ENCODE data around the gene DYRK4. TPM values are rescaled to one million over a fixed set of nuclear protein-coding genes. Genes with fewer than 3 reads are reported as not detected.

DYRK4 gene
- total RNA-seq, 1 donor from 2014 or later = 22.1 TPM

DNA sequence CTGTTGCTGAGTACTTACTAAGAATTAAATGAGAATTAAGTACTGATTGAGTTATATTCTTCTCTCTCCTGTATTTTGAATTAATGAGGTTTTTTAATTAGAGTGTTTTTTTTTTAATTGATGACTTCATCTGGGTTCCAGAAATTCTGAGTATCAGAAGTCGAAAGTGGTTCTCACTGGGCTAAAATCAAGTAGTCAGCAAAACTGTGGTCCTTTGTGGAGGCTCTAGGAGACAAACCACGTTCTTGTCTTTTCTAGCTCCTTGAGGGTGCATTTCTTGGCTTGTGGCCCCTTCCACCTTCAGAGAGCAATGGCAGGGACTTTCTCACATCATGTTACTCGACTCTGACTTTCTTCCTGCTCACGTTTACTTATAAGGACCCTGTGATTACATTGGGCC is 8.1 kb upstream of the DYRK4 start:
- intact Hi-C loops (cut with micrococcal nuclease) = no loop called here
- Mint-ChIP-seq H3K36me3 (ENCODE audit: low read depth) (peaks cover 7% of the 10 kb centered on the region), H3K4me3 (no peak overlapping the region), H3K27ac (no peak overlapping the region), H3K4me1 (no peaks in the 10 kb centered on the region), H3K9me3 (no peaks in the 10 kb centered on the region), H3K27me3 (no peaks in the 10 kb centered on the region)
- DNase-seq = no peak
- ChIA-PET POLR2A (no interaction called here), CTCF (no interaction called here)
- ATAC-seq (ENCODE audit: low read depth) = no peak
- TF ChIP-seq, protein P1, sequence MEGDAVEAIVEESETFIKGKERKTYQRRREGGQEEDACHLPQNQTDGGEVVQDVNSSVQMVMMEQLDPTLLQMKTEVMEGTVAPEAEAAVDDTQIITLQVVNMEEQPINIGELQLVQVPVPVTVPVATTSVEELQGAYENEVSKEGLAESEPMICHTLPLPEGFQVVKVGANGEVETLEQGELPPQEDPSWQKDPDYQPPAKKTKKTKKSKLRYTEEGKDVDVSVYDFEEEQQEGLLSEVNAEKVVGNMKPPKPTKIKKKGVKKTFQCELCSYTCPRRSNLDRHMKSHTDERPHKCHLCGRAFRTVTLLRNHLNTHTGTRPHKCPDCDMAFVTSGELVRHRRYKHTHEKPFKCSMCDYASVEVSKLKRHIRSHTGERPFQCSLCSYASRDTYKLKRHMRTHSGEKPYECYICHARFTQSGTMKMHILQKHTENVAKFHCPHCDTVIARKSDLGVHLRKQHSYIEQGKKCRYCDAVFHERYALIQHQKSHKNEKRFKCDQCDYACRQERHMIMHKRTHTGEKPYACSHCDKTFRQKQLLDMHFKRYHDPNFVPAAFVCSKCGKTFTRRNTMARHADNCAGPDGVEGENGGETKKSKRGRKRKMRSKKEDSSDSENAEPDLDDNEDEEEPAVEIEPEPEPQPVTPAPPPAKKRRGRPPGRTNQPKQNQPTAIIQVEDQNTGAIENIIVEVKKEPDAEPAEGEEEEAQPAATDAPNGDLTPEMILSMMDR (IDR thresholded peaks at IDR 0.05) = no peak

DNA sequence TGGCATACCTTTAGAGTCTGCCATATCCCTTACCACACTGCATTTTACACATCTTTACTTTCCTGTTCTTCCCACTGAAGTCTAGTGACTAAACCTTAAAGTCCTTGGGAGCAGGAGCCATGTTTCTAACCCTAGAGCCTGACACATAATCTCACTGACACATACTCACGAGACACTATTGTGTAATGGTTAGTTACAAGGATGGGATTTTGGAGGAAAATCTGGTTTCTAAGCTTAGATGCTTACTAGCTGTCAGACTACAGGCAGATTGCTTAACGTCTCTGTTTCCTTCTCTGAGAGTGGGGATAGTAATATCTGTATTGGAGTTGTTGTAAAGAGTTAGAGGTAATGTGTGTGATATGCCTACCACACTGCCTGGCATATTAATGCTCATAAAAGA is 6.2 kb upstream of the DYRK4 start:
- ATAC-seq (ENCODE audit: low read depth) (no peak), DNase-seq (no peak)
- Mint-ChIP-seq H3K4me3 (no peak overlapping the region), H3K9me3 (no peaks in the 10 kb centered on the region), H3K27ac (no peak overlapping the region), H3K36me3 (ENCODE audit: low read depth) (peaks cover 6% of the 10 kb centered on the region), H3K4me1 (no peaks in the 10 kb centered on the region), H3K27me3 (no peaks in the 10 kb centered on the region)
- ChIA-PET CTCF (no interaction called here), POLR2A (no interaction called here)
- TF ChIP-seq, protein P1 (IDR thresholded peaks at IDR 0.05) = no peak
- intact Hi-C loops (cut with micrococcal nuclease) = no loop called here

DNA sequence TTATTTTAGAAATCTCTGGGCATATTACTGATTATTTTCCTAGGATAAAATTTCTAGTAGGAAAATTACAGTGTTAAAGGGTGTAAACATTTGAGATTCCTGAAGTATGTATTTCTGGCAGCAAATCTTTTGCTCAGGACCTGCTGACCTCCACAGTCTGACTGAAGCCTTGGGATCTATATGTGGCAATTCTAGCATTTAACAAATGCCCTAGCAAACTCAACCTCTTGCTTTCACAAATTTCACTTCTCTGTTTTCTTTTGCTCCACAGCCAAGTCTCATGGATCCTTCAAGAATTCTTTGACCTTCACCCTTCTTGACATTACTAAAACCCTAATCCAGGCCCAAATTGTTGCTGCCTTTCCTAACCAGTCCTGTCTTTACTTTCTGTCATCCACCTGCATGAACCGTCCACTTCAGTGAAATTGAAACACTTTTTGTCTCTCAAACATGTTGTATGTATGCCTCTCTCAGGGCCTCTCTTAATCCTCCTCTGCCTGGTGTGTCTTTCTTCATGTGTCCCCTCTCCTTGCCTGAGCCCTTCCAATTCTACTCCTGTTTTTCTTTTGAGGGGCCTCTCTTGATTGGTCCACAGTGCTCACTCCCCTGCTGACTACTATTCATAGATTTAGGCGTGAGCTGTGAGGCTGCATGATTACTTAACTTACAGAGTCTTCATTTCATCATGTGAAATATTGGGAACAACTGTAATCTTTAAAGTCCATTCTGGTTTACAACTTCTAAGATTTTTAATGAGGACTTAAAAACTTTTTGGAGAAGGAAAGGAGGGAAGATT is 5.1 kb upstream of the DYRK4 start:
- intact Hi-C loops (cut with micrococcal nuclease) = no loop called here
- Mint-ChIP-seq H3K27ac (no peak overlapping the region), H3K9me3 (no peaks in the 10 kb centered on the region), H3K4me1 (peaks cover 2% of the 10 kb centered on the region), H3K4me3 (no peak overlapping the region), H3K27me3 (no peaks in the 10 kb centered on the region), H3K36me3 (ENCODE audit: low read depth) (peaks cover 6% of the 10 kb centered on the region)
- POLR2A ChIA-PET = no interaction called here
- TF ChIP-seq, protein P1 (IDR thresholded peaks at IDR 0.05) = no peak
- no peak for ATAC-seq (ENCODE audit: low read depth)
- CTCF ChIA-PET = no interaction called here
- no peak for DNase-seq

DNA sequence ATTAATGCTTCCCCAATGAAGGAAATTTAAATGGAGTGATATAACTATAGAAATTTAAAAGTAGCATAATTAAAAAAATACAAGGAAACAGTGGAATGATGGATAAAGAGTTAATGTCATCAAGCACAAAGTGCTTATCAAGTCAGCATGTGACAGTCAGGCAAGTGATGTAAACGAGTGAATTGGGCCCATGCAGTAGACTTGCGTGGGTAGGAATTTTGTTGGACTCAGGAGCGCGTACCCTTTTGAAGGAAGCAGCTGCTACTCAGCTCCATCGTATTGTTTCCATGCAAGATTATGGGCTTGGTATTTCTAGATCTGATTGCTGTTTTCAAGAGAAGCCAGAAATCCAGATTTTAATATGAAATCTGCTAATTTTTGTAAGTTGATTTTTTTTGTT is 4.4 kb upstream of the DYRK4 start:
- H3K27me3 Mint-ChIP-seq = no peaks in the 10 kb centered on the region
- TF ChIP-seq, protein P1 (IDR thresholded peaks at IDR 0.05) = no peak
- ChIA-PET POLR2A (no interaction called here), CTCF (no interaction called here)
- H3K4me3 Mint-ChIP-seq = no peak overlapping the region
- no peaks in the 10 kb centered on the region for H3K9me3 Mint-ChIP-seq
- ATAC-seq (ENCODE audit: low read depth) (no peak), DNase-seq (no peak)
- intact Hi-C loops (cut with micrococcal nuclease) = no loop called here
- H3K4me1 Mint-ChIP-seq = peaks cover 7% of the 10 kb centered on the region
- peaks cover 6% of the 10 kb centered on the region for H3K36me3 Mint-ChIP-seq (ENCODE audit: low read depth)
- no peak overlapping the region for H3K27ac Mint-ChIP-seq

DNA sequence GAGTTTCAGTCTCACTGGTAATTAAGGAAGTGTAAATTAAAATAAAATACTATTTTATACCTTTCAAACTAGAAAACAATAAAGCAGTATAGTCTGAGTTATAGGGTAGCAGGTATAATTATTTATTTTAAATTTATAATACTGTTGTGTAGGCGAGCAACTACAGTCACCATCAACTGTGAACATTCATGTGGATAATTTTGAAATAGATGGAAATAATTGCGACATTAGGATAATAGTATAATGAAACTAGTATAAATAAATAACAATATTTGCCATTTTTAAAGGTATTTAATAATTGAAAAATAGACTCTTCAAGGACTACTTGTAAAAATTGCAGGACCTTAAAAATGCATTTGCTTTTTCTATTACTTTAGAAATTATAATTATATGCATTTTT is 3.8 kb upstream of the DYRK4 start:
- no peaks in the 10 kb centered on the region for H3K27me3 Mint-ChIP-seq
- ATAC-seq (ENCODE audit: low read depth) (no peak), DNase-seq (no peak)
- H3K27ac Mint-ChIP-seq = no peak overlapping the region
- ChIA-PET CTCF (no interaction called here), POLR2A (no interaction called here)
- TF ChIP-seq, protein P1 (IDR thresholded peaks at IDR 0.05) = no peak
- peaks cover 10% of the 10 kb centered on the region for H3K4me1 Mint-ChIP-seq
- no peaks in the 10 kb centered on the region for H3K9me3 Mint-ChIP-seq
- H3K4me3 Mint-ChIP-seq = no peak overlapping the region
- peaks cover 4% of the 10 kb centered on the region for H3K36me3 Mint-ChIP-seq (ENCODE audit: low read depth)
- intact Hi-C loops (cut with micrococcal nuclease) = no loop called here

All from activated B cell treated with CpG ODN at 0.5 μM for 24 hours (primary cell).